GM21526 (cell line): Measurements from ENCODE around the gene NOP14.
"Not testable (repeated sequence)": the region's sequence is repeated elsewhere in the genome, so short reads cannot be mapped to it uniquely, and the experiment has no call there.

Source experiments
- ATAC-seq: cut with Tn5 transposase; IDR thresholded peaks from one replicate; pipeline ENCODE4 v1.9.1; 2021; ENCODE audit warnings: moderate library complexity; ENCODE audit not compliant: unreplicated experiment, low FRiP score

NOP14 gene

GRCh38 chr4:2932951-2933565, 30.1 kb downstream of the NOP14 start:
- no peak for ATAC-seq

DNA sequence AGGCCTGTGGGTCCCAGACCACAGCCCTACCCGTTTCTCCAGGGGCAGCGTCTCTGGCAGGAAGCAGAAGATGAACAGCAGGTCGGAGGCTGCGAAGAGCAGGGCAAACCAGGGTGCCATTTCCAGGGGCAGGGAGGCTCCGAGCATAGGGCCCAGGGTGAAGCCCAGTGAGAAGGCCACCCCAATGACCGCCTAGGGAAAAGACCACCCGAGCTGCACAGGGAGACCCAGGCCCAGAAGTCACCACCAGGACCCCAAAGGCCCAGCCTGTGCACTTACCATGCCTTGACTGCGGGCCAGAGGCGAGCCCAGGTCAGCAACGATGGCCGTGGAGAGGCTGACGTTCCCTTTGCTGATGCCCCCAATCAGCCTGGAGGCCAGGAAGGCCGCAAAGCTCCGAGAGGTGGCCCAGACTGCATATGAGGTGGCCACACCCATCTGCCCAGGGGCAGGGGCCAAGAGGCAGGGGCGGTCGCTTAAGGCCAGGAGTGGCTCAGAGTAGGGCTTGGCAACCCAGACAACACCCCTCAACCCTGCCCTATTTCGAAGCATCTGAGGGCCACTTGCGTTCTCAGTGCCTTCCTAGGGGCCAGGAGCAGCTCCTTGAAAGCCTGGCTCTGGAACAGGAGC, 30.8 kb downstream of the NOP14 start:
- no peak for ATAC-seq

GRCh38 chr4:2931512-2932301, 31.5 kb downstream of the NOP14 start:
- ATAC-seq: no peak

- no peak for ATAC-seq
Observed at GRCh38 chr4:2930758-2931511, 32.3 kb downstream of the NOP14 start.

GRCh38 chr4:2930135-2930757, 33.0 kb downstream of the NOP14 start:
- ATAC-seq: no peak

- no peak for ATAC-seq
Observed at GRCh38 chr4:2929469-2929868, 33.7 kb downstream of the NOP14 start.

GRCh38 chr4:2928242-2929176, 34.7 kb downstream of the NOP14 start:
- no peak for ATAC-seq

DNA sequence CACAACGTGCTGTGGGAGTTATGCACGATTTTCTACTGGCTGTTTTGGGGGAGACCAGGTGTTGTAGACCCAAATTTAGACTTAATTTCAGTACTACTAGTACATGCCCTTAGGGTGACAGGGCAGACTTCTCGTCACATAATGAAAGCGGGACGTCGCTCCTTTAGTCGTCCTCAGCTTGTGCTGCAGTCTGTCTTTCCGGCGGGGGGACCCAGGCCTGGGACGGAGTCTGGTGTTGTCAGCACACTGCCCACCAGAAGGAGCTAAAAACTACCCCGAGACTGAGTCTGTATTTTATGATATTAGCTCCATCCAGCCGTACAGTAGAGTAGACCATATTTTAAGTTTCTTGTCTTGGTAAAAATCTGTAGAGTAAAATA, 35.5 kb downstream of the NOP14 start:
- ATAC-seq: no peak

GRCh38 chr4:2927016-2927695, 36.0 kb downstream of the NOP14 start:
- ATAC-seq: no peak

DNA sequence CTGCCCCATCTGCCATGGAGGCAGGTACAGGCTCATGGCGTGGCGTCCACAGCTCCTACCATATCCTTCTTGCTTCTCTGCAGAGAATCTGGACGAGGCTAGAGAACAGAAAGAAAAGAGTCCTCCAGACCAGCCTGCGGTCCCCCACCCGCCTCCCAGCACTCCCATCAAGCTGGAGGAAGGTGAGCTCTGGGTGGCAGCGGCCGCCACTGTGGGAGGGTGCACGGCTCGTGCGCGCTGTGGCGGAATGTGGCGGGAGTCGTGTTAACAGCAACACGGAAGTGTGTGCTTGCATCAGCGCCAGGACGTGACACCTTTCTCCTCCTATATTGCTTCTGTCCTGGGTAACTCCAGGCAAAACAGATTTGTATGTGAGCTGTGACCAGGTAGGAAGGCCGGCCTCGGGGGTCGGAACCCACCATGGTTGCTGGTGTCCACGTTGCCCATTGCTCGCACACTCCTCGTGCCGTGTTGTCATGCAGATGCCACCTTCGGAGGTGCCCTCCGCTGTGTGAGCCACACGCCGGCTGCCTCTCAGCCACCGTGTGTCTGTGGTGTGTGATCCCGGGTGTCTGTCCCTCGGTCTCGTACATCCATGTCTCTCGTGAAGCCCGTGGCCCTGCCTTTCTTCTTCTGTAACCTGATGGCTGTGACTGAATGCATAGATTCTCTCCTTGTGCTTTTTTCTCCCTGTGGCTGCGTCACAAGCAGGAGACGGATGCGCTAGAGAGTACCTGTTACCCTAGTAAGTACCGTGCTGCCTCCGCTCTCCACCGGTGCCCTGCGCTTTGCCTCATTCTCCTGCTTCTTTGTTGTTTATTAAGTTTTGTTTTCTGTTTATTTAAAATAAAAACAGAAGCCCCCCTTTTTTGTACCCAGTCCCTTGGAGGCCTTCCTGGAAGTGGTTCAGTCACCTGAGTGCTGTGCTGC, 37.0 kb downstream of the NOP14 start:
- no peak for ATAC-seq

DNA sequence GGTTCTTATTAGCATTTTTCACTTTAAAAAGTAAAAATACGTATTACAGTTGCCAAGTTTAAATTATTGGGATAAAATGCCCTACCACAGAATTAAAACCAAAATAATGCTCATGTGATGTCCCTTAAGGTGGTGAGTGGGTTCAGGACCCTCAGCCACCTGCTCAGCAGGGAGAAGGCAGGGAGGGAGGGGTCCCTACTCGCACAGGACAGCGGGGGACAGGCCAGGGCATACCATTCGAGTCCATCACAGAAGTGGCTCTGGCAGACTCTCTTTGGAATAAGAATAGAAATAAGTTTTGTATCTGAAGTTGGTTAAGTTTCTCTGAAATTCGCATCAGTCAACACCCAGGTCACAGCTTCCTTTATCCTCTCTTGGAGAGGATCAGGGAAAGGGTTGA, 37.7 kb downstream of the NOP14 start:
- ATAC-seq: no peak

- ATAC-seq: no peak
Observed at GRCh38 chr4:2924765-2925301, 38.4 kb downstream of the NOP14 start.

- ATAC-seq: no peak
Observed at GRCh38 chr4:2924286-2924685, 38.9 kb downstream of the NOP14 start.

- no peak for ATAC-seq
Observed at GRCh38 chr4:2923668-2924173, 39.5 kb downstream of the NOP14 start.

DNA sequence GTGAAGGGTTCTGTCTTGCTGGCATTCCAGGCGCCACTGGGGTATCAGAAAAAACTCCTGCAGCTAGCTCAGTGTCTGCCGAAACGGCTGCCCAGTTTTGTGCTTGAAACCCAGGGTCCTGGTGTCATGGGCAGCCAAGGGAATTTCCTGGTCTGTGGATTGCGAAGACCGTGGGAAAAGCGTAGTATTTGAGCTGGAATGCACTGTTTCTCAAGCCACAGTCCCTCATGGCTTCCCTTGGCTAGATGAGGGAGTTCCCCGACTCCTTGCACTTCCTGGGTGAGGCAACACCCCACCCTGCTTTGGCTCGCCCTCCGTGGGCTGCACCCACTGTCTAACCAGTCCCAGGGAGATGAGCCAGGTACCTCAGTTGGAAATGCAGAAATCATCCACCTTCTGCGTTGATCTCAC, 40.1 kb downstream of the NOP14 start:
- no peak for ATAC-seq

GRCh38 chr4:2922453-2923101, 40.6 kb downstream of the NOP14 start:
- not testable (repeated sequence) for ATAC-seq

DNA sequence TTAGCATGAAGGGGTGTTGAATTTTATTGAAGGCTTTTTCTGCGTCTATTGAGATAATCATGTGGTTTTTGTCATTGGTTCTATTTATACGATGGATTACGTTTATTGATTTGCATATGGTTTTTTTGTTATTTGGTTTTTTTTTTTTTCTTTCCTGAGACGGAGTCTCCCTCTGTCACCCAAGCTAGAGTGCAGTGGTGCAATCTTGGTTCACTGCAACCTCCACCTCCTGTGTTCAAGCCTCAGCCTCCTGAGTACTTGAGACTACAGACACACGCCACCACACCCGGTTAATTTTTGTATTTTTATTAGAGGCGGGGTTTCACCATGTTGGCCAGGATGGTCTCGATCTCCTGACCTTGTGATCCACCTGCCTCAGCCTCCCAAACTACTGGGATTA, 44.5 kb downstream of the NOP14 start:
- not testable (repeated sequence) for ATAC-seq
